Measurements from ENCODE around the gene DKK3.

The DKK3 gene

GRCh38 chr11:11981840-11982239 is 26.6 kb downstream of the DKK3 start:
- no peak for DNase-seq (ENCODE audit: low spot score)

DNA sequence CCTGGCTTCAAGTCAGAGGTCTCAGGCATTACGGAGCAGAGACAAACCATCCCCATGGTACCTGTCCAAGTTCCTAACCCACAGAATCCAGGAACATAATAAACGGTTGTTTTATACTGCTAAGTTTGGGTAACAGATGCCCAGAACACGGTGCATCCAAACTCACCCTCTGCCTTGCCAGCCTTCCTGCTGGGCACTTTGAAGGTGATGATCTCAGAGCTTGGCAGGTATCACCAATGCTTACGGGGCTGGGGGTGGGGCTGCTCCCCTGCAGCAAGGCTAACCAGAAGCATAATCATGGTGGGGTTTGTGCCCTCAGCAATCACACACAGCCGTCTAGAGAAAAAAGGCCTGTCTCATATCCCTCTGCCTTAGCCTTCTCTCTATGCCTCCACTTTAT is 27.1 kb downstream of the DKK3 start:
- DNase-seq (ENCODE audit: low spot score) = no peak

DNA sequence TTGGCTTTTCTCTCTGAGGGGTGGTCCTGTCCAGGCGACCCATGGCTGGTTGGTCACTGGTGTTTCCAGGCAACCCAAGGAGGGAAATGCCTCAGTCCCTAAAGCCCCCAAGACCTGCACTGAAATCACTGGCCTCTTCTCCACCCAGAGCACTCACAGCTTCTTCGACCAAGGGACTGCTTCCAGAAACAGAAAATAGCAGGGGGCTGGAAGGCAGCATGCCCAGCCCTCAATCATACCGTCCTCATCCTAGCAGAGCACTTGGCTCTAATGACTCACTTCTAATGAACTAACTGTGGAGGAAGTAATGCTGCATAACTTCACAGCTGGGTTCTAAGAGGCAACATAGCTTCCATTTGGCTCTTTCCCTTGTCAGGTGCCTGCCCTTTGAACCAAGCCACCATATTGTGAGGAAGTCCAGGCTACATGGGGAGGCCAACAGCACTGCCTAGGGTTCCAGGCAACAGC is 27.6 kb downstream of the DKK3 start:
- no peak for DNase-seq (ENCODE audit: low spot score)

- no peak for DNase-seq (ENCODE audit: low spot score)
These were observed 28.2 kb downstream of the DKK3 start for GRCh38 chr11:11980200-11980599.

DNA sequence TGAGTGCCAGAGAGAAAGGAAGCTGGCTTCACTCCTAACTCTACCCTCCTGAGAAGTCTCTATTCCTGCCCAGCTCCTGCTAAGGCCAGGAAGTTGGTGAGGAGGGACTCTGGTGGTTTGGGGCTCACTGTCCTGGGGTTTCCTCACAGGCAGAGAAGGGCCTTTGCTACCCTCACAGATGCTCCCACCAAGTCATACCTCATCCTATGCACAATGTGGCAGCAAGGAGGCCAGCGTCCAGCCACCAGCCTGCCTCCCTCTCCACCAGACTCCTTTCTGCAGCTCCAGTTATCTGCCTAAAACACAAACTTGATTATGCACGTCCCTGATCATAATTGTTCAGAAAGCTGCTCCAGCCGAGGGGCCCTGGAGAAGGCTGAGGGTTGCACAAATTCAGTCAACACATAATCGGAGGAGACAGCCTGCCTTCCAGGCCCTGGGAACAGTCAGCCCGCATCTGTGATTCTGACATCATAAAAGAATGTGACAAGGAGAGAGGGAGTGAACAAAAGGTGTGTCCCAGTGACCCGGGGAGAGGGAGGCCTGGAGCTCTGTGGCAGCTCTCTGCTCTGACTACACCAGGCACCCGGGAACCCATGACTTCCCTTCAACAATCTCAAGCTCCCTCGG is 28.8 kb downstream of the DKK3 start:
- no peak for DNase-seq (ENCODE audit: low spot score)

- no peak for DNase-seq (ENCODE audit: low spot score)
These were observed 29.5 kb downstream of the DKK3 start for GRCh38 chr11:11978792-11979487.

DNA sequence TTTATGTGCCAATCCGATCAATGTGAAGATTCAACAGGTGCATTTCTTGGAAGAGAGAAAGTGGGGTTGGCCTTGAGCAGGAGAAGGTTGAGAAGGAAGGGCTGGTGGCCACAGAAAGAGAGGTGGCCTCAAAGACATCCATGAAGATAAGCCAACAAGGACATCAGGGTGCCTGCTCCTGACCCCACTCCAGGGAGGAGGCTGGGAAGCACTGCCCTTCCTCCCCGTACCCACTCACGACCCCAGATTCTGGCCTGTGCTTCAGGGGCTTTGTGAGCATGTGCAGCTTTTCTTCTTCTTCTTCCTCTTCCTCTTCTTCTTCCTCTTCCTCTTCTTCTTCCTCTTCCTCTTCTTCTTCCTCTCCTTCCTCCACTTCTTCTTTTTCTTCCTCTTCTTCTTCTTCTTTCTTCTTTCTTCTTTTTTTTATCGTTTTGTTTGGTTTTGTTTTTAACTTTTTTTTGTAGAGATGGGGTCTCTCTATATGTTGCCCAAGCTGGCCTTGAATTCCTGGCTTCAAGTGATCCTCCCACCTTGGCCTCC is 30.3 kb downstream of the DKK3 start:
- DNase-seq (ENCODE audit: low spot score) = no peak

GRCh38 chr11:11977206-11977938 is 31.1 kb downstream of the DKK3 start:
- peak; percentile 45 for DNase-seq (ENCODE audit: low spot score)

DNA sequence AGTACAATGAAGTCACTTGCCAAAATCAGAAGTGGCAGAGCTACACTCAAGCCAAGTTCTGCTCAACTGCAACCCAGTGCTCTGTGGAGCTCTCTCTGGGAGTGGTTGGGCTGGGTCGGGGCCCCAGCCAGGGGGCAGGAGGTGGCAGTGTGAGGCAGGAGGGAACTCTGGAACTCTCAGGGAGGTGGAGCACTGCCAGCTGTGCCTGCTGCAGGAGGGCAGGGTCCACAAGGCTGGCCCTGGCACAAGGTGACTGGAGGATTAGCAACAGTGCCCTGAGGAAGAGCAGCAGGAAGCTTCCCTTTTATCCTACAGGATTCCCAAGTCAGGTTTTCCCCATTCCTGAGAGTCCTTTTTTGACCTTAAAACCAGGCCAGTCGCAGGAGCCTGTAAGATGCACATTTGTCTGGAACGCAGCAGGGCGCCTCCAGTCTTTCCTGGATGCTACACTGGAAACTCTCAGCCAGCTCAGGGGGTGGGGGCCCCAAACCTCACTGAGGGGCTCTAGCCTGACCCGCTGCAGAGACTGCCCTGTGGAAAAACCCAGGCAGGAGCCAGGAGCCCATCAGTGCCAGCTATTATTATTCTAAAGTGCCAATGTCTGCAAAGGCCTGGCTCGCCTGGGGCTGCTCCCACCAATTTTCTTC is 31.8 kb downstream of the DKK3 start:
- no peak for DNase-seq (ENCODE audit: low spot score)

DNA sequence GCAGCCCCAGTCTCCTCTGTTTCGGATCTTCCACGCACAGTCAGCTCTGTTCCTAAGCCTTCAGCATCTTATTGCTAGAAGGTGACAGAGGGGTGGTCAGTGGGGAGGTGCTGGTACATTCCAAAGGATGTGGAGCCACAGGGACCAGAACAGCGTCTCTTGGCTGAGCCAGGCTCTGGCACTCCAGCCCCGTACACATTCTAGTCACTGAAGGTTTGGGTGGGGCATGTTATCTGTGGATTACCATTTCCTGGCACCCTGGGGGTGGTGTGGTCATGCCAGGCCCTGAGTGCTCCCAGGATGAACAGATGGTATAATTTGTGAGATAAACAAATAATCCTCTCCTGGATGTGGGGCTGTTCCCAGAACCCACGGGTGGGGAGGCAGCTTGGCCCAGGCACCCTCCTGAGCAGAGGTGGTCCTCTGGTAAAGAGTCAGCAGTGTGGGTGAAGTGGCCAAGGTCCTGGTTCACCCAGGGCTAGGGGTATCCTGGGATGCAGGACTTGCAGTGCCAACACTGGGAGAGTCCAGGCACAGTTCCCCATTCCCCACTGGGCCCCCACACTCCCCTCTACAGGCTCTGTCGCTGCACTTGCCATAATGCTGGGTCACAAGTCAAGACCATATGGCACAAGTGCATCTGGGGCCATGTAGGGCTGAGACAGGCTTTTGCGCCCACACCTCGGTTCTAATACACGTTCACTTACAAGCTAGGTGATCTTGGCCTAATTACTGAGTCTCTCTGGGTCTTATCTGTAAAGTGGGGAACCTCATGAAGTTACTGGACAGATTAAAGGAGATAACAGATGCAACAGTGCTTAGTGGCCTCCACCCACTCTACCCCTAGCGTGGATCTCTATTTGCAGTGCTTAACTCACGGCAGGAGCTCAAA is 33.0 kb downstream of the DKK3 start:
- no peak for DNase-seq (ENCODE audit: low spot score)

- no peak for DNase-seq (ENCODE audit: low spot score)
These were observed 34.6 kb downstream of the DKK3 start for GRCh38 chr11:11973866-11974265.

- DNase-seq (ENCODE audit: low spot score) = no peak
These were observed 35.0 kb downstream of the DKK3 start for GRCh38 chr11:11973361-11973800.

GRCh38 chr11:11972730-11973341 is 35.6 kb downstream of the DKK3 start:
- DNase-seq (ENCODE audit: low spot score) = no peak

- DNase-seq (ENCODE audit: low spot score) = no peak
These were observed 36.4 kb downstream of the DKK3 start for GRCh38 chr11:11971906-11972547.

DNA sequence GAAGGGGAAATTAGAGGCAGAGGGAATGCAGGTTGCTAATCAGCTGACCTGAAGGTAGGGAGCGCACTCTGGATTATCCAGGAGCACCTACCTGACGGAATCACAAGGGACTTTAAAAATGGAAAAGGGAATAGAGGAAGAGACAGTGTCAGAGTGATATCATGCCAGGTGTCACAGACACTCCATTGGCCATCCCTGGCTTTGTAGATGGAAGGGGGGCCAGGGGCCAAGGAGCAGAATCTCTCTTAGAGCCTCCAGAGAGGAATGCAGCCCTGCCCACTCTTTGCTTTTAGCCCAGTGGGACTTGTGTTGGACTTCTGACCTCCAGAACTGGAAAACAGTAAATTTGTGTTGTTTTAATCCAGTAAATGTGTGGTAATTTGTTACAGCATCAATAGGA is 37.9 kb downstream of the DKK3 start:
- DNase-seq (ENCODE audit: low spot score) = no peak

DNA sequence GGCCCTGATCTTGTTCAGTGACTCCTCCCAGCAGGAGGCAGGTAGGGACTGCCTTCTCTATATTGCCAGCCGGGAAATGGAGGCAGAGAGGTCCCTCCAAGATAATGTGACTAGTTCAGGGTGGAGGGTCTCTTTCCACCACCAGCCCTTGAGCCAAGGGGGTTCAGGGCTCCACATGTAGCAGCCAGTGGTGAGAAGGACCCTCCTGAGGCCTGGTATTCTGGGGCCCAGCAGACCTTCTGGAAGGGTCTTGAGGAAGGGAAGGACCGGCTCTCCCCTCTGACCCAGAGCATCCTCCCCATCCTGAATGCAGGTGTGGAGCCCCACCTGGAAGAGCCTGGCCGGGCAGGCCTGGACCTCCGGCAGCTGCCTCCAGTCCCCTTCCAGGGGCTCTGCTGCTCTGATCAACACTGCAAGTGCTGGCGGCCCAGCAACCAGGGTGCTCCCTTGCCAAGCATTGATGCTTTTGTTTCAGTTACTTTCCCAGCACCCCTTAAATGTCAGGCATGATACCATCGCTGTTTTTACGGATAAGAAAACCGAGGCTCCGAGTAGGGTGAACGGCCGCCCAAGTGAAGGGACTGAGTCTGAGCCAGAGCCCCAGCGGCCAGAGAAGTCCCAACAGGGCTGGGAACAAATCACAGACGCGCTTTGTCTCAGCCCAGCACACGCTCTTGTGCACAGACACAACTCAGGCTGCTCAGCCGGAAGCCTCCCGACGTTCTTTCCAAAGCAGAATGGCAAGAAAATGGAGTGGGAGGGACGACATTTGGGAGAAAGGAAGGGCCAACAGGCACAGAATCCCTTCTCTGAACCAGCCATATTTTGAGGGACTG is 38.8 kb downstream of the DKK3 start:
- DNase-seq (ENCODE audit: low spot score) = no peak

DNA sequence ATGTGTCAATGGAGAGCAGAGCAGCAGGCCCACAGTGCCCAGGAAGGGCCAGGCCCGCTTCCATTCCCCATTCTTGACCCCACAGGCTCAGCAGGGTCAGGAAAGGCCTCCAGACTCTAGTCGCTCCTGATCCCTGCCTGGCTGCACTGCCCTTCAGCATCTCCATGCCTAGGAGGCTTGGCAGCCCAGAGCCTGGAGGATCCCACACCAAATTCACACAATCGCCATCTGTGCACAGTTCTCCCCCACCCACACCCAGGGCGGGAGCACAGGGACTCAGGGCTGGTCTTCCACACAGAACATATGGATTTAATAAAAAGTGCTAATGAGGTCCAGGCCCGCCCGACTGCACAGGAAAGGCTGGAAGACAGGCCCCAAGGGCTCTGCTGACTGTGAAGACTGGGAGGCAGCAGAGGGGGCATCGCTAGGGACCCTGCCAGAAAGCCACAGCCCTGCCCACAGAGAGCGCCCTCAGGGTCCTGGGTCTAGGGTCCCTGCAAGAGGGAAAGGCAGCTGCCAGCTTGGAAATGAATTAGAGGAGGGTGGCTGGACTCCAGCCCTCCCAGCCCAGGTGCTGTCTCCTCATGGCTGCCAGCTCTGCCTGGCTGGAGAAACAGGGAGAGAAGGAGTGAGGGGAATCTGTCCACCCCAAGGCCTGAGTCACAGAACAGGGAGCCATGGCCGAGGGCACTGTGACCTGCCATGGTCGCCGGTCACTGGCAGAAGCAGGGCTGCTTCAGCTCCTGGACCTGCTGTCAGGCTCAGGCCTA is 39.7 kb downstream of the DKK3 start:
- DNase-seq (ENCODE audit: low spot score) = no peak

DNA sequence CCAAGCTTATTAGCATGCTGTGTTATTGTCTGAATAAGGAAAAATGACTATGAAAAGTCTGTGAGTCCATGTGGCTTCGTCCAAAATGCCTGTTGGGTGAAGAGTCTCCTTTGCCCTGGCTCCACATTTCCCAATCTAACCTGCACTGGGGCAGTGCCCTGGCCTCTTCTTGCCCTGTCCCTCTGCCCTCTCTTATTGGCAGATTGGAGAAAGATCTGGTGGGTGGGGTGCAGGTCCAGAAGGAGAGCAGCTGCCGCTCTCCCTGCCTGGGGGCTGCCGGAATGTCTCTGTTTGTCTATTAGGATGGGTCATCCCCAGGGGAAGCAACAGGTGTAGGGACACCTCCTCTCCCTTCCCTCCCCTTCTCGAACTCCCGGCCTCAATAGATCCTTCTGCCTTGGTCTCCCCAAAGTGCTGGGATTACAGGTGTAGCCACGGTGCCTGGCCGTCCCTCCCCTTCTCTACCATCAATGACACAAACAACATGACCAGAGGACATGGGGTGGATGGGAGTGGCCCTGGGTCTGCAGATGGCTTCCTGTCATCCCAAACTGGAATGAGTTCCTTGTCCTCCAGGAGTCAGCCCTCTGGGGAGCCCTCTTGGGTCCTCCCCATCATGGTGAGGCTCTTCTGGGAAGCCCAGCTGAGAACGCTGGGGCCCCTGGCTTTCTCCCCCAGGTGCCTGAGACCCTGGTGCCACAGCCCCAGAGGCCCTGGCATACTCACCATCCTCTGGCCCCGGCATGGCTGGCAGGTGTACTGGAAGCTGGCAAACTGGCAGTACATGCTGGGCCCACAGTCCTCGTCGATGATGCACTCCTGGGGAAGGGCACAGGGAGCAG is 40.5 kb downstream of the DKK3 start:
- no peak for DNase-seq (ENCODE audit: low spot score)

All from iPS-NIHi11 (cell line).